ENCODE results near the gene DNAJC8. TPM values are rescaled to one million over a fixed set of nuclear protein-coding genes. Genes with fewer than 3 reads are reported as not detected.

Gene DNAJC8
- total RNA-seq, 1 donor from 2014 or later = 84.2 TPM

DNA sequence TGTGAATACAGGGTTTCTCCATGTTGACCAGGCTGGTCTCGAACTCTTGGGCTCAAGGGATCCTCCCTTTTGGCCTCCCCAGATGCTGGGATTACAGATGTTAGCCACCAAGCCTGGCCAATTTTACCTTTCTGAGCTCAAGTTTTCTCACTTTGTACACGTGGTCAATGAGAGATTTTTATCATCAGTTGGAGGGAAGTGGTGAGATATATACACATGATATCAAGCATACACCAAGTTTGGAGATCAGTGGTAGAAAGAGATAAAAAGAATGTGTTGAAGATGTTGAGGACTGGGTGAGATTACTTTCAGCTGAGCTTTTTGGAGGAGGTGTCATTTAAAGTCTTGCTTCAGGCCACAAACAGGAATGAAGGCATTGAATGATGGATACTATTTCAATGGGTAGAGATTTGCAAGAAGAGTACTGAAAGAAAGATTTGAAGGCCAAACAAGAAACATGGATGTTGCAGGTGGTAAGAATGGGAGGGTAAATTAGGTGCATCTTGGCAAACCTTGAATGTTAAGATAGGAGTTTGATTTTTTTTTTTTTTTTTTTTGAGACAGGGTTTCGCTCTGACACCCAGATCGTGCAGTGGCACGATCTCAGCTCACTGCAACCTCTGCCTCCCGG lies 23.5 kb upstream of the DNAJC8 start:
- TF ChIP-seq POLR2A (IDR thresholded peaks at IDR 0.05) (no peak), POLR2AphosphoS5 (IDR thresholded peaks at IDR 0.05; ENCODE audit: insufficient read depth in 1 of 2, low read depth in 1 of 2) (no peak)
- TF ChIP-seq, protein P1, sequence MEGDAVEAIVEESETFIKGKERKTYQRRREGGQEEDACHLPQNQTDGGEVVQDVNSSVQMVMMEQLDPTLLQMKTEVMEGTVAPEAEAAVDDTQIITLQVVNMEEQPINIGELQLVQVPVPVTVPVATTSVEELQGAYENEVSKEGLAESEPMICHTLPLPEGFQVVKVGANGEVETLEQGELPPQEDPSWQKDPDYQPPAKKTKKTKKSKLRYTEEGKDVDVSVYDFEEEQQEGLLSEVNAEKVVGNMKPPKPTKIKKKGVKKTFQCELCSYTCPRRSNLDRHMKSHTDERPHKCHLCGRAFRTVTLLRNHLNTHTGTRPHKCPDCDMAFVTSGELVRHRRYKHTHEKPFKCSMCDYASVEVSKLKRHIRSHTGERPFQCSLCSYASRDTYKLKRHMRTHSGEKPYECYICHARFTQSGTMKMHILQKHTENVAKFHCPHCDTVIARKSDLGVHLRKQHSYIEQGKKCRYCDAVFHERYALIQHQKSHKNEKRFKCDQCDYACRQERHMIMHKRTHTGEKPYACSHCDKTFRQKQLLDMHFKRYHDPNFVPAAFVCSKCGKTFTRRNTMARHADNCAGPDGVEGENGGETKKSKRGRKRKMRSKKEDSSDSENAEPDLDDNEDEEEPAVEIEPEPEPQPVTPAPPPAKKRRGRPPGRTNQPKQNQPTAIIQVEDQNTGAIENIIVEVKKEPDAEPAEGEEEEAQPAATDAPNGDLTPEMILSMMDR (IDR thresholded peaks at IDR 0.05) = no peak
- no peak overlapping the region for H3K27ac ChIP-seq
- H3K4me3 ChIP-seq = no peak overlapping the region
- H3K36me3 ChIP-seq = no peaks in the 10 kb centered on the region
- no peak for DNase-seq (ENCODE audit: extremely low spot score in 2 of 2)
- H3K9me3 ChIP-seq = no peaks in the 10 kb centered on the region
- intact Hi-C loops (cut with DNase I) = no loop called here
- H3K4me1 ChIP-seq = peaks cover 17% of the 10 kb centered on the region
- H3K27me3 ChIP-seq = no peaks in the 10 kb centered on the region

DNA sequence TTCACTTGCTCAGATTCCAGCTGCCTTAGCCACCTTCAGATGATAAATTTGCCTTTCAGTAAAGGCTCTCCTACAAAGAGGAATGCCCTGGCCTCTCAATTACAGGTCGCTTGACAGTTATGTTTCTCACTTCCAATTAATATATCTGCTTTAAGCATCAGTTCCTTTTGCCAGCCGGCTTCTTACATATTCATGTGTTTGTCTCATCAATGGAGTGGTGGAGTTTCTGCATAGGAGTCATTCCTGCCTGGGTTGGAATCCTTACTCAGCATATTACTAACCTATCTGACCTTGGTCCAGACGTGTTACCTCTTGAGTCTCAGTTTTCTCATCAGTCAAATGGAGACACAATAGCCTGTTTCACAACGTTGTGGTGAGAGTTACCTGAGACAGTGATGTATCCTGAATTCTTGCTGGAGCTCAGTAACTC lies 17.1 kb upstream of the DNAJC8 start:
- Histone ChIP-seq H3K27ac (no peak overlapping the region), H3K36me3 (no peaks in the 10 kb centered on the region), H3K4me3 (no peak overlapping the region), H3K9me3 (no peaks in the 10 kb centered on the region), H3K4me1 (peaks cover 24% of the 10 kb centered on the region), H3K27me3 (no peaks in the 10 kb centered on the region)
- intact Hi-C loops (cut with DNase I) = no loop called here
- DNase-seq (ENCODE audit: extremely low spot score in 2 of 2) = no peak
- no peak for TF ChIP-seq POLR2A (IDR thresholded peaks at IDR 0.05)
- TF ChIP-seq, protein P1 (IDR thresholded peaks at IDR 0.05) = no peak
- no peak for TF ChIP-seq POLR2AphosphoS5 (IDR thresholded peaks at IDR 0.05; ENCODE audit: insufficient read depth in 1 of 2, low read depth in 1 of 2)

DNA sequence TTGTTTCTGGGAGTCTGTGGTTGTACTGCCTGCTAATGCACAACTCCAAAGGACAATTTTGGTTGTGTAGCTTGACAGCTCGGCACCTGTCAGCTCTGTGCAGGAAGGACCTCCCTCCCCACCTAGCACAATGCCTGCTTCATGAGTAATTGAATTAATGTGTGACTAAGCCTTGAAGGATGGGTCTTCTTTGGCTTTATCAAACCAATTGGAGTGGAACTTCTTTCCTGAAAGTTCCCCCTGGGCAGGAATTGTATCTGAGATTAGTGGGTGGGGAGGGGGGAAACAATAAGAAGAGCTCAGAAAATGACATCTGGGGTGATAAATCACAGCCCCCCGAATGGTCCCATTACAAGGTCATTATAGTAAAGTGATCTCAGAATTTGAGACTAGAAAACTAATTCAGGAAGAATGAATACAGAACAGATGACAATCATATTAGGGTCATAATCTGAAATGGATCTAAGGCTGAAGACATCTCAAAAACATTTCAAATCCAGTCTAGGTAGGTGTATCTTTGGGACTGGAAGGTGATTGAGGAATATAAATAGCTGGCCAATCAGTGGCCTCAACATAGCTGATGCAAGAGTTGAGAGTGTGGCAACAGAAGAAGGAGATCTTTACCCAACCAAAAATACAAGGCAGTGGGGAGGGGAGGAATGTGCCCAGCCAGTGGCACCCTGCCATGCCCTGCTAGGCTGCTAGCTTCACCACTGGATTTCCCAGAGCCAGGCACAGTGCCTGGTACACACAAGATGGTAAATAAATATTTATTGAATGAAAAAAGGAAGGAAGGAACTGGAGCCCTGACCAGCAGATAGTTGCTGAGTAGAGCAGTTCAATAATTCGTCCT lies 16.4 kb upstream of the DNAJC8 start:
- no peaks in the 10 kb centered on the region for H3K9me3 ChIP-seq
- H3K4me1 ChIP-seq = peaks cover 24% of the 10 kb centered on the region
- TF ChIP-seq, protein P1 (IDR thresholded peaks at IDR 0.05) = no peak
- TF ChIP-seq POLR2AphosphoS5 (IDR thresholded peaks at IDR 0.05; ENCODE audit: insufficient read depth in 1 of 2, low read depth in 1 of 2) (no peak), POLR2A (IDR thresholded peaks at IDR 0.05) (no peak)
- peak overlapping the region; percentile 87 for H3K27ac ChIP-seq
- no peak overlapping the region for H3K4me3 ChIP-seq
- H3K27me3 ChIP-seq = no peaks in the 10 kb centered on the region
- intact Hi-C loops (cut with DNase I) = no loop called here
- DNase-seq (ENCODE audit: extremely low spot score in 2 of 2) = no peak
- no peaks in the 10 kb centered on the region for H3K36me3 ChIP-seq

DNA sequence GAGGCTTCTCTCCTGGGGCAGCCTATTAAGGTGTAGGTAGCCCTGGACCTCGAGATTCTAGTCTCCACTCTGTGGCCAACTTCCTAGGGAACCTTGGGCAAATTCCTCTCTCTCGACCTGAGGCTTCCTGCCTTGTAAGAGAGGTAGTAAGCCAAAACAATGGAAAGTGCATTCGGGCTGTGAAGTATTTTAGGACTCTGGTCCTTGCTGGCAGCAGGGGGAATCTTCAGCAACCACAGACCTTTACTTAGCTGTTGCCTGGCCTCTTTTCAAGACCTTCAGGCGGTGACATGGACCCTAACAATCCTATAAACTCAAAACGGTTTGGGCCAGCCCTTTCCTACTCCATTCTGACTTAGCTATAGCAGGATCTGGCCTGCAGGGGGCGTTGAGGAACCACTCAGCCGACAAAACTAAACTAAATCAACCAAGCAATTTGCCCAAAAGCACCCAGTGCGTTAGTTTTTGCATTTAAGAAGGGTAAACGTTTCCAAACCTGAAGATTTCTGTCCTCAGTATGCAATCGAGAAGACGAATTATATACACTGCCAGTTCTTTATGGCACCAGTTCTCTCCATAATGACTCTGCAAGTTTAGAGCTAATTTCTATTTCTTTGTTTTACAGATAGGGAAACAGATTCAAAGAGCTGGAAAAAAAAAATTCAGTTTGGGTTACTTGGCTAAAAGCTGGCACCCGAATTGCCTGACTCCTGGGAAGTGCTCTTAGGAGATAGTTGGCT lies 15.6 kb upstream of the DNAJC8 start:
- no peak overlapping the region for H3K4me3 ChIP-seq
- no peaks in the 10 kb centered on the region for H3K27me3 ChIP-seq
- no peak for DNase-seq (ENCODE audit: extremely low spot score in 2 of 2)
- H3K36me3 ChIP-seq = no peaks in the 10 kb centered on the region
- peaks cover 24% of the 10 kb centered on the region for H3K4me1 ChIP-seq
- intact Hi-C loops (cut with DNase I) = no loop called here
- H3K27ac ChIP-seq = peak overlapping the region; percentile 87
- H3K9me3 ChIP-seq = no peaks in the 10 kb centered on the region
- TF ChIP-seq POLR2AphosphoS5 (IDR thresholded peaks at IDR 0.05; ENCODE audit: insufficient read depth in 1 of 2, low read depth in 1 of 2) (peak in 1 of 2 donors; percentile 31), POLR2A (IDR thresholded peaks at IDR 0.05) (no peak)
- TF ChIP-seq, protein P1 (IDR thresholded peaks at IDR 0.05) = peak; percentile 80 to 91 (median 82)

All from vagina (tissue), 2 donors.